Vagina (tissue), 2 donors: ENCODE data around the gene SHROOM2. TPM values are rescaled to one million over a fixed set of nuclear protein-coding genes. Genes with fewer than 3 reads are reported as not detected.

Experiments
- DNase-seq, 2 donors: peaks; one replicate each; pipeline ENCODE4 v3.0.0-alpha.2; 2017; ENCODE audit errors: extremely low spot score in 2 of 2
- H3K27ac ChIP-seq: fragments of 200-600 bp; sonication (generic); one replicate; pipeline ENCODE4 v1.5.1; 2019
- H3K27me3 ChIP-seq: fragments of 200-600 bp; sonication (generic); one replicate; pipeline ENCODE4 v1.5.1; 2019
- H3K36me3 ChIP-seq, 2 donors: fragments of 200-600 bp; sonication (generic); one replicate each; pipeline ENCODE4 v1.5.1; 2017 to 2019
- H3K4me1 ChIP-seq: fragments of 200-600 bp; sonication (generic); one replicate; pipeline ENCODE4 v1.5.1; 2019
- H3K4me3 ChIP-seq, 2 donors: fragments of 200-600 bp; sonication (generic); 1 replicate in 1 of 2; 2 replicates in 1 of 2; pipeline ENCODE4 v1.5.1; 2016 to 2019
- H3K9me3 ChIP-seq: fragments of 200-600 bp; sonication (generic); one replicate; pipeline ENCODE4 v1.5.1; 2019
- POLR2A ChIP-seq, 2 donors: fragments of 450-650 bp; IDR thresholded peaks; one replicate each; pipeline ENCODE4 v1.6.1; 2017; ENCODE audit warnings: antibody characterized with exemption in 2 of 2, mild to moderate bottlenecking in 2 of 2, moderate library complexity in 2 of 2
- POLR2AphosphoS5 ChIP-seq, 2 donors: sonication (generic); formaldehyde crosslinking; IDR thresholded peaks; one replicate each; pipeline ENCODE4 v1.9.0; 2017; ENCODE audit warnings: antibody characterized with exemption in 2 of 2, mild to moderate bottlenecking in 2 of 2, low read depth in 1 of 2; ENCODE audit not compliant: insufficient read depth in 1 of 2
- intact Hi-C: fragments of 100-400 bp; cut with DNase I; formaldehyde crosslinking; loops from one replicate; pipeline ENCODE4 v1.15.1; 2023
- total RNA-seq: library from RNA; depleted of rRNA; stranded (reverse); fragments of >200 nt; gene quantifications from one replicate; pipeline ENCODE4 v1.2.3, GENCODE V29; 2016
- TF ChIP-seq, protein P1 (sequence below), 3 experiments: fragments of 450-650 bp in 2 of 3; fragments of 200-600 bp in 1 of 3; sonication (generic) in 1 of 3; IDR thresholded peaks; one replicate each; pipeline ENCODE4 v1.5.1; 2017 to 2019; ENCODE audit warnings: antibody characterized with exemption in 3 of 3, mild to moderate bottlenecking in 2 of 3, moderate library complexity in 2 of 3

SHROOM2 gene
- total RNA-seq, 1 donor from 2014 or later: 8.8 TPM

DNA sequence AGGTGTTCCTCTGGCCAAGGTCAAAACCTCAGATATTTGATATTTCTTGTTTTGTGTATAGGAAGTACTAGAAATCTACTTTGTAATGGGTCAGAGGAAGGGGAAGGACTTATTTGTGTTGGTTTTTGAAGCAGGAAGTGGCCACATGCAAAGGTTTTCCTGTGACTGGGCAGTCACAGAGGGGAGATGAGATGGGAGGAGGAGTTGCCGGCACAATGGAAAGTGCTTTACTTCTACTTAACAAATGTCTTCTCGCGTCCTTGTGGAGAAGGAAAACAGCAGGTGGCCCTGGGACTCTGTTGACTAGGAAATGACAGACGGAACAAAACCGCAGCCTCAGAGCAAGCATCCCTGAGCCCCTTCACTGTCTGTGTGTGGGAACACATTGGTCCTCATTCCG, 46.6 kb downstream of the SHROOM2 start:
- Histone ChIP-seq H3K27ac (no peak overlapping the region), H3K4me1 (no peaks in the 10 kb centered on the region), H3K9me3 (no peaks in the 10 kb centered on the region), H3K27me3 (no peaks in the 10 kb centered on the region), H3K4me3 (no peak overlapping the region), H3K36me3 (no peaks in the 10 kb centered on the region)
- intact Hi-C loops: no loop called here
- TF ChIP-seq POLR2AphosphoS5 (IDR thresholded peaks at IDR 0.05; ENCODE audit: insufficient read depth in 1 of 2, low read depth in 1 of 2): no peak
- TF ChIP-seq, protein P1, sequence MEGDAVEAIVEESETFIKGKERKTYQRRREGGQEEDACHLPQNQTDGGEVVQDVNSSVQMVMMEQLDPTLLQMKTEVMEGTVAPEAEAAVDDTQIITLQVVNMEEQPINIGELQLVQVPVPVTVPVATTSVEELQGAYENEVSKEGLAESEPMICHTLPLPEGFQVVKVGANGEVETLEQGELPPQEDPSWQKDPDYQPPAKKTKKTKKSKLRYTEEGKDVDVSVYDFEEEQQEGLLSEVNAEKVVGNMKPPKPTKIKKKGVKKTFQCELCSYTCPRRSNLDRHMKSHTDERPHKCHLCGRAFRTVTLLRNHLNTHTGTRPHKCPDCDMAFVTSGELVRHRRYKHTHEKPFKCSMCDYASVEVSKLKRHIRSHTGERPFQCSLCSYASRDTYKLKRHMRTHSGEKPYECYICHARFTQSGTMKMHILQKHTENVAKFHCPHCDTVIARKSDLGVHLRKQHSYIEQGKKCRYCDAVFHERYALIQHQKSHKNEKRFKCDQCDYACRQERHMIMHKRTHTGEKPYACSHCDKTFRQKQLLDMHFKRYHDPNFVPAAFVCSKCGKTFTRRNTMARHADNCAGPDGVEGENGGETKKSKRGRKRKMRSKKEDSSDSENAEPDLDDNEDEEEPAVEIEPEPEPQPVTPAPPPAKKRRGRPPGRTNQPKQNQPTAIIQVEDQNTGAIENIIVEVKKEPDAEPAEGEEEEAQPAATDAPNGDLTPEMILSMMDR (IDR thresholded peaks at IDR 0.05): no peak
- TF ChIP-seq POLR2A (IDR thresholded peaks at IDR 0.05): no peak
- no peak for DNase-seq

DNA sequence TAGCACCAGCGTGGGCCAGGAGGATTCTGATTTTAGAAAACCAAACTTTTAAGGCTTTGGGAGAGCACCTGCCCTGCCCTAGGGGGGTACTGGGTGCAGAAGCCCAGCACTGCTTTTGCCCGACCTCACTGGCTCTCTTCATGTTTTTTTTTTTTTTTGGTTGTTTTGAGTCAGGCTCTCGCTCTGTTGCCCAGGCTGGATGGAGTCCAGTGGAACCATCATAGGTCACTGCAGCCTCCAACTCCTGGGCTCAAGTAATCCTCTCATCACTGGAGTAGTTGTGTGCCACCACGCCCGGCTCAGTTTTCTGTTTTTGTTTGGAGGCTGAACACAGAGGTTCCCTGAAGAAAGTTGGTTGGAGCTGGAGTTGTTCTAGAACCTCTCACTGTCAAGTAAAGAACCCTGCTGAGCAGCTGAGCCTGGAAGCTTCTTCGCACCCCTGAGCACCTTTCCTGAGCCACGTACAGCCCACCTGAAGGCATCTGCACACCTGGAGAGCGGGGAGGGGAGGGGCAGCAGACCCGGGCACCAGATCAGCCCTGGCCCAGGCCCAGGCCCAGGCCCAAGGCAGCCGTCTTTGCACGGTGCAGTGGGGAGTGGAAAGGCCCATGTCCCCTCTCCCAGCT, 49.5 kb downstream of the SHROOM2 start:
- TF ChIP-seq POLR2AphosphoS5 (IDR thresholded peaks at IDR 0.05; ENCODE audit: insufficient read depth in 1 of 2, low read depth in 1 of 2): no peak
- no peak for TF ChIP-seq POLR2A (IDR thresholded peaks at IDR 0.05)
- TF ChIP-seq, protein P1 (IDR thresholded peaks at IDR 0.05): no peak
- no peaks in the 10 kb centered on the region for H3K36me3 ChIP-seq
- intact Hi-C loops: no loop called here

DNA sequence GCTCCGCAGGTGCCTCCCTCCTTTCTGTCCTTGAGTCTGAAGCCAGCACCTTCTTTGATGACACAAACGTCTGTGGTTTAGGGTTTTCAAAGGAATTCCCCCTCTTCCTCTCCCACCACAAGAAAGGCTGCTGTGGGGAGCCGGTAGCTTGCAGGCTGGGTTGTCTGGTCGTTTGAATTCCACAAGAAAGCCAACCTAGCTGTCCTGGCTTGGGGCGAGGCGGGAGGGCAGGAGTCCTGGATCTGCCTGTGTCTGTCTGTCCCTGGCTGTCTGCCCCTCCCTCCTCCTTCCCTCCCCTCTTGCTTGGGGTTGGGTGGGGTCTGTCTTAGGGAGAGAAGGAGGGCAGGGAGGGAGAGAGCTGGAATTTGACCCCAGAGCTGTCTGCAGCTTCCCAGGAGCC, 56.3 kb downstream of the SHROOM2 start:
- TF ChIP-seq POLR2A (IDR thresholded peaks at IDR 0.05) (no peak), POLR2AphosphoS5 (IDR thresholded peaks at IDR 0.05; ENCODE audit: insufficient read depth in 1 of 2, low read depth in 1 of 2) (no peak)
- TF ChIP-seq, protein P1 (IDR thresholded peaks at IDR 0.05): no peak
- no peaks in the 10 kb centered on the region for H3K36me3 ChIP-seq
- intact Hi-C loops: no loop called here
- no peaks in the 10 kb centered on the region for H3K9me3 ChIP-seq
- no peak for DNase-seq
- H3K27me3 ChIP-seq: no peaks in the 10 kb centered on the region
- H3K4me1 ChIP-seq: no peaks in the 10 kb centered on the region
- H3K4me3 ChIP-seq: no peak overlapping the region
- no peak overlapping the region for H3K27ac ChIP-seq

More for the DNA sequence above, 49.5 kb downstream of the SHROOM2 start:
- Histone ChIP-seq H3K27ac (no peak overlapping the region), H3K9me3 (no peaks in the 10 kb centered on the region), H3K27me3 (no peaks in the 10 kb centered on the region), H3K4me3 (no peak overlapping the region), H3K4me1 (no peaks in the 10 kb centered on the region)
- DNase-seq: no peak

DNA sequence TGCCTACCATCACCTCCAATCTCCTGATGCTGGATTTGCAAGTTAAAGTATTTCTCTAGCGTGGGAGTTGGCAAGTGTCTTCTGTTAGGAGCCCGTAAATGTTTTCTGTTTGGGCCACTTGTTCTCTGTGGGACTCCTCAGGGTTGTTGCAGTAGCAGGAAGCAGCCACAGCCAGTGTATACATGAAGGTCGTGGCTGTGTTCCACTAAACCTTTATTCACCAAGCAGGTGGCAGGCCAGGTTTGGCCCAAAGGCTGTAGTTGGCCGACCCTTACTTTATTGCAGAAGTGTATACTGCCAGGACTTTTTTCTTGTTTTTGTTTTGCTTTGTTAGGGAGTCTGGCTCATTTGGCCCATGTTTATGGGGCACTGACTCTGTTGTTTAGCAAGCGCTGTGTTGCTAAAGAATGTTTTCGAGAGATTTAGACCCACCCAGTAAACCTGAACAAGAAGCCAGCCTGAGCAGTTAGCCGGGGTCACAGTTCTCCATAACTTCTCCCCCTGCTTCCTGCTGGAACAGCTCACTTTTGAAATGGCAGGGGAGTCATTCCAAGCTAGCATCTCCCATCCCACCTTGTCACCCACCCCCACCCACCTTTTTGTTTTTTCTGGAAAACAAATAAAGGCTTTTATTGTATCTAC, 58.8 kb downstream of the SHROOM2 start:
- no peak for DNase-seq
- Histone ChIP-seq H3K36me3 (no peaks in the 10 kb centered on the region), H3K4me3 (no peak overlapping the region), H3K9me3 (no peaks in the 10 kb centered on the region), H3K4me1 (no peaks in the 10 kb centered on the region), H3K27ac (no peak overlapping the region), H3K27me3 (no peaks in the 10 kb centered on the region)
- TF ChIP-seq POLR2A (IDR thresholded peaks at IDR 0.05) (no peak), POLR2AphosphoS5 (IDR thresholded peaks at IDR 0.05; ENCODE audit: insufficient read depth in 1 of 2, low read depth in 1 of 2) (no peak)
- TF ChIP-seq, protein P1 (IDR thresholded peaks at IDR 0.05): no peak
- intact Hi-C loops: no loop called here

DNA sequence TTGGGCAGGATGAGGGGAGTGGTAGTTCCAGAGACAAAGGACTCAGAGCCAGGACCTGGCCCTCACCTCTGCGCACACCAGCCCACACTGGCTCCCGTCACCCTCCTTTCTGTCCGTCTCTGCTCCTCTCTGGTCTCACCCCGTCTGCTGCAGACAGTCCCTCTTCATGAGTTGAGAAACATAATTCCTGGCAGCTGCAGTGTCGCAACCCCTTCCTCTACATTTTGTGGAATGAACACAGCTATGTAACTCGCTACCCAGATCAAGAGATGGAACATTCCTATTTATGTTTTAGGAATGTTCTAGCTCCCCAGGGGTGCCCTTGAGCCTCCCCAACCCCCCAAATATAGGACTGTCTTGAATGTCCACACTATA, 59.3 kb downstream of the SHROOM2 start:
- no peaks in the 10 kb centered on the region for H3K4me1 ChIP-seq
- no peak overlapping the region for H3K4me3 ChIP-seq
- TF ChIP-seq, protein P1 (IDR thresholded peaks at IDR 0.05): no peak
- TF ChIP-seq POLR2AphosphoS5 (IDR thresholded peaks at IDR 0.05; ENCODE audit: insufficient read depth in 1 of 2, low read depth in 1 of 2) (no peak), POLR2A (IDR thresholded peaks at IDR 0.05) (no peak)
- no peak for DNase-seq
- H3K27ac ChIP-seq: no peak overlapping the region
- H3K27me3 ChIP-seq: no peaks in the 10 kb centered on the region
- H3K36me3 ChIP-seq: no peaks in the 10 kb centered on the region
- H3K9me3 ChIP-seq: no peaks in the 10 kb centered on the region
- intact Hi-C loops: no loop called here
